GM23338 (cell line): ENCODE data around the gene ZNF273.
"Not testable (repeated sequence)": the region's sequence is repeated elsewhere in the genome, so short reads cannot be mapped to it uniquely, and the experiment has no call there.

Source experiments
- EZH2phosphoT487 ChIP-seq: fragments of 200-600 bp; sonication (generic); IDR thresholded peaks from one replicate; pipeline ENCODE4 v1.8.1; 2018; ENCODE audit warnings: antibody characterized with exemption; ENCODE audit not compliant: unreplicated experiment
- POLR2AphosphoS5 ChIP-seq: IDR thresholded peaks from 2 replicates; pipeline ENCODE4 v1.6.1; 2016; ENCODE audit warnings: antibody characterized with exemption, low read depth
- TF ChIP-seq, protein P1 (sequence below), 2 experiments: fragments of 200-600 bp in 1 of 2; sonication (generic) in 1 of 2; conservative IDR thresholded peaks; 2 replicates each; pipeline versions ENCODE4 v1.5.1 to v1.6.1; 2016 to 2017; ENCODE audit warnings: antibody characterized with exemption in 2 of 2, low read depth in 2 of 2, mild to moderate bottlenecking in 2 of 2, moderate library complexity in 1 of 2
- TF ChIP-seq, protein P2 (sequence below): IDR thresholded peaks from one replicate; pipeline ENCODE4 v1.6.1; 2018; ENCODE audit warnings: antibody characterized with exemption; ENCODE audit not compliant: unreplicated experiment

DNA sequence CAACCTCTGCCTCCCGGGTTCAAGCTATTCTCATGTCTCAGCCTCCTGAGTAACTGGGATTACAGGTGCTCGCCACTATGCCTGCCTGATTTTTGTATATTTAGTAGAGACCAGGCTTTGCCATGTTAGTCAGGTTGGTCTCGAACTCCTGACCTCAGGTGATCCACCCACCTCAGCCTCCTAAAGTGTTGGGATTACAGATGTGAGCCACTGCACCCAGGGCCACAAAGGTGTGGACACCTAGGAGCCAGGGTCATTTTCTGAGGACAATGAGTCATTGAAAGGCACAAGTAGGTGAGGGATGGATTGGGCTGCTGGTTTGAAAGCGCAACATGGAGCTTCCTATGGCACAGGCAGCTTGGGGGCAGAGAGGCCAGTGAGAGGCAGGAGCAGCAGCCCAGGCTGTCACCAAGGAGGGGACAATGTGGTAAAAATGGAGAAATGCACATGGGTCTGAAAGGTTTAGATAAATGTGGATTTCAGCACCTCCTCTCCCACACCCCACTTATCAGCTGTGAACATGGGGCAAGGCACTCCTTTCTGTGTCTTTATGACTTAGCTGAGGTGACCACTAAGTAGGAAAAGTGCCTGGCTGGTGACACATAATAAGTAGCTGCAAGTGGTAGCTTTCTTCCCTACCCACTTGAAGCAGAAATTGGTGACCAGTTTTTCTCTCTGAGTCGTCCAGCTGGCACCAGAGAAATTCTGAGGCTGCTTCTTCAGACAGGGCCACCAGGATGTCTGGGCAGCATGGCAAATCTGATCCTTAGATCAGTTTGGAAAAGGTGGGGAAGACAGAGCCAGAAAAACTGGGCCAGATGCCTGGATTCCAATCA is 41.8 kb downstream of the ZNF273 start:
- TF ChIP-seq POLR2AphosphoS5, EZH2phosphoT487: not testable (repeated sequence)
- TF ChIP-seq, protein P1, sequence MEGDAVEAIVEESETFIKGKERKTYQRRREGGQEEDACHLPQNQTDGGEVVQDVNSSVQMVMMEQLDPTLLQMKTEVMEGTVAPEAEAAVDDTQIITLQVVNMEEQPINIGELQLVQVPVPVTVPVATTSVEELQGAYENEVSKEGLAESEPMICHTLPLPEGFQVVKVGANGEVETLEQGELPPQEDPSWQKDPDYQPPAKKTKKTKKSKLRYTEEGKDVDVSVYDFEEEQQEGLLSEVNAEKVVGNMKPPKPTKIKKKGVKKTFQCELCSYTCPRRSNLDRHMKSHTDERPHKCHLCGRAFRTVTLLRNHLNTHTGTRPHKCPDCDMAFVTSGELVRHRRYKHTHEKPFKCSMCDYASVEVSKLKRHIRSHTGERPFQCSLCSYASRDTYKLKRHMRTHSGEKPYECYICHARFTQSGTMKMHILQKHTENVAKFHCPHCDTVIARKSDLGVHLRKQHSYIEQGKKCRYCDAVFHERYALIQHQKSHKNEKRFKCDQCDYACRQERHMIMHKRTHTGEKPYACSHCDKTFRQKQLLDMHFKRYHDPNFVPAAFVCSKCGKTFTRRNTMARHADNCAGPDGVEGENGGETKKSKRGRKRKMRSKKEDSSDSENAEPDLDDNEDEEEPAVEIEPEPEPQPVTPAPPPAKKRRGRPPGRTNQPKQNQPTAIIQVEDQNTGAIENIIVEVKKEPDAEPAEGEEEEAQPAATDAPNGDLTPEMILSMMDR (conservative IDR thresholded peaks at IDR 0.05; ENCODE audit: low read depth in 2 of 2), result not testable (repeated sequence)
- TF ChIP-seq, protein P2, sequence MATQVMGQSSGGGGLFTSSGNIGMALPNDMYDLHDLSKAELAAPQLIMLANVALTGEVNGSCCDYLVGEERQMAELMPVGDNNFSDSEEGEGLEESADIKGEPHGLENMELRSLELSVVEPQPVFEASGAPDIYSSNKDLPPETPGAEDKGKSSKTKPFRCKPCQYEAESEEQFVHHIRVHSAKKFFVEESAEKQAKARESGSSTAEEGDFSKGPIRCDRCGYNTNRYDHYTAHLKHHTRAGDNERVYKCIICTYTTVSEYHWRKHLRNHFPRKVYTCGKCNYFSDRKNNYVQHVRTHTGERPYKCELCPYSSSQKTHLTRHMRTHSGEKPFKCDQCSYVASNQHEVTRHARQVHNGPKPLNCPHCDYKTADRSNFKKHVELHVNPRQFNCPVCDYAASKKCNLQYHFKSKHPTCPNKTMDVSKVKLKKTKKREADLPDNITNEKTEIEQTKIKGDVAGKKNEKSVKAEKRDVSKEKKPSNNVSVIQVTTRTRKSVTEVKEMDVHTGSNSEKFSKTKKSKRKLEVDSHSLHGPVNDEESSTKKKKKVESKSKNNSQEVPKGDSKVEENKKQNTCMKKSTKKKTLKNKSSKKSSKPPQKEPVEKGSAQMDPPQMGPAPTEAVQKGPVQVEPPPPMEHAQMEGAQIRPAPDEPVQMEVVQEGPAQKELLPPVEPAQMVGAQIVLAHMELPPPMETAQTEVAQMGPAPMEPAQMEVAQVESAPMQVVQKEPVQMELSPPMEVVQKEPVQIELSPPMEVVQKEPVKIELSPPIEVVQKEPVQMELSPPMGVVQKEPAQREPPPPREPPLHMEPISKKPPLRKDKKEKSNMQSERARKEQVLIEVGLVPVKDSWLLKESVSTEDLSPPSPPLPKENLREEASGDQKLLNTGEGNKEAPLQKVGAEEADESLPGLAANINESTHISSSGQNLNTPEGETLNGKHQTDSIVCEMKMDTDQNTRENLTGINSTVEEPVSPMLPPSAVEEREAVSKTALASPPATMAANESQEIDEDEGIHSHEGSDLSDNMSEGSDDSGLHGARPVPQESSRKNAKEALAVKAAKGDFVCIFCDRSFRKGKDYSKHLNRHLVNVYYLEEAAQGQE, result not testable (repeated sequence)
